ENCODE results near the gene CNN2.
A peak's percentile ranks its signal among the peaks of the same experiment; 100 is the strongest.

The CNN2 gene

DNA sequence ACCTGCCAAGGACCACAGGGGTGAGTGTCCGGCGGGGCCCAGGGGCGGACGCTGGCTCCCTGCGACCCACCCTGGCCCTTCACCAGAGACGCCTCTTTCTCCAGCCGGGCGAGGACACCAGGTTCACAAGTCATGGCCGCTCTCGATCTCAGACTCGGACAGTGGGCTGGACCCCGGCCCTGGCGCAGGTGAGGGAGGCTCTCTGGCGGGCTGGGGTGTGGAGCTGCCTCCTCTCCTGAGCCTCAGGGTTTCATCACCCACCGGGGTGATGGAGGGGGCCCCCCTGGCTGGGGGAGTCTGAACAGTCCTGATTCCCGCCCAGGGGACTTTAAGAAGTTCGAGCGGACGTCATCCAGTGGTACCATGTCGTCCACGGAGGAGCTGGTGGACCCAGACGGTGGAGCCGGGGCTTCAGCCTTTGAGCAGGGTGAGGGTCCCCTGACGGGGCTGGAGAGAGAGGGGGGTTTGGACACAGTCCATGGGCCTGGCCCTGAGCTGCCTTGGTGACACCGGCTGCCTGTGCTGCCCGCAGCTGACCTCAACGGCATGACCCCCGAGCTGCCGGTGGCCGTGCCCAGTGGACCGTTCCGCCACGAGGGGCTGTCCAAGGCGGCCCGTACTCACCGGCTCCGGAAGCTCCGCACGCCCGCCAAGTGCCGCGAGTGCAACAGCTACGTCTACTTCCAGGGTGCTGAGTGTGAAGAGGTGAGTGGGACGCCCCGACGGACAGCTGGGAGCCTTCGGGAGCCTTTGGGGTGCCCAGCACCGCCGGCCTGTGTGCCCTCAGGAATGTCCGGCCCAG, 54.2 kb downstream of the CNN2 start:
- DNase-seq (ENCODE audit: low spot score) = no peak

DNA sequence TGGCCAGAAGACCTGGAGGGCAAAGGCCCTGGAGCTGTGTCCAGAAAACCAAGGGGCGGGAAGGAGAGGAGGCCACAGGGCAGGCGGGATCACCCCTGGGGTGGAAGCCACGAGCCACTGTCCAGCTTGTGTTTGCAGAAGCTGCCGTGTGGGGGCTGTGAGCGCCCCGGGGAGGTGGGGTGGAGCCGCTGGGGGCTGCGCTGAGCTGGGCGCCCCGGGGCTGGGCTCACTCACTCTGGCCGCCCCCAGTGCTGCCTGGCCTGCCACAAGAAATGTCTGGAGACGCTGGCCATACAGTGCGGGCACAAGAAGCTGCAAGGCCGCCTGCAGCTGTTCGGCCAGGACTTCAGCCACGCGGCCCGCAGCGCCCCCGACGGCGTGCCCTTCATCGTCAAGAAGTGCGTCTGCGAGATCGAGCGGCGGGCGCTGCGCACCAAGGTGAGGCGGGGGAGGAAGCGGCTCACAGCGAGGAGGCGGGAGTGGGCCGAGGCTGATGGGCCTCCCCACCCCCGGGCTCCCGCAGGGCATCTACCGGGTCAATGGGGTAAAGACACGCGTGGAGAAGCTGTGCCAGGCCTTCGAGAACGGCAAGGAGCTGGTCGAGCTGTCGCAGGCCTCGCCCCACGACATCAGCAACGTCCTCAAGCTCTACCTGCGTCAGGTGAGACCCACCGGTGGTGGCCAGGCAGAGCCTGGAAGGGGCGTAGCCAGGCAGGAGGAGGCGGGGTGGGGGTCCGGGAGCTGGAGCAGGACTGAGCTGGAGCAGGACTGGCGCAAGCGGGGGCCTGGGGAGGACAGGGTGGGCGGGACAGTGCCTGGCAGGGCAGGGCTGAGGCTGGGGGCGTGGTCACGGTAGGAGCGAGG, 55.1 kb downstream of the CNN2 start:
- peak; percentile 70 for DNase-seq (ENCODE audit: low spot score)

DNA sequence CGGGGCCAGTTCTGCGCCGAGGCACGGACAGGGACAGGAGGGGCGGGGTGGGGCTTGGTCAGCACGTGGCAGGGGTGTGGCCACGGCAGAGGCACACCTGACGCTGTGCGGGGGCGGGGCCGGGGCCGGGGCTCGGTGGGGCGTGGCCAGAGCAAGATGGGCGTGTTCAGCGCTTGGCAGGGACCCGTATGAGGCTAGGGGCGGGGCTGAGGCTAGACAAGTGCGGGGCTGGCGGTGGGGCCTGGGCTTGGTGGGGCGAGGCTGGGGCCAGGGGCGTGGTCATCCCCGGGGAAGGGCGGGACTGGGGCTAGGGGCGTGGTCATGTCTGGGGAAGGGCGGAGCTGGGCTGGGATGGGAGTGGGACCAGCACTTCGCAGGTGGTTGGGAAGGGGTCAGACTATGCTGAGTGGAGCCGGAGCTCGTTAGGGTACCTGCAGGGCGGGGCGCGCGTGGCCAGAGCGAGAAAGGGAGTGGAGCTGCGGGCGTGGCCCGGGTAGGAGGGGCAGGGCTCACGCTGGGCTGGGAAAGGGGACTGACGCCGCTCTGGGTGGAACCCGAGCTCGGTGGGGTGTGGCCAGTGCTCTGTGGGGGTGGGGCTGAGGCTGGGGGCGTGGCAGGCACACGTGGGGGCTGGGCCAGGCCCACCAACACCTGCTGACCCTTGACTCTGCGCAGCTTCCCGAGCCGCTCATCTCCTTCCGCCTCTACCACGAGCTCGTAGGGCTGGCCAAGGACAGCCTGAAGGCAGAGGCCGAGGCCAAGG, 55.9 kb downstream of the CNN2 start:
- peak; percentile 78 for DNase-seq (ENCODE audit: low spot score)

DNA sequence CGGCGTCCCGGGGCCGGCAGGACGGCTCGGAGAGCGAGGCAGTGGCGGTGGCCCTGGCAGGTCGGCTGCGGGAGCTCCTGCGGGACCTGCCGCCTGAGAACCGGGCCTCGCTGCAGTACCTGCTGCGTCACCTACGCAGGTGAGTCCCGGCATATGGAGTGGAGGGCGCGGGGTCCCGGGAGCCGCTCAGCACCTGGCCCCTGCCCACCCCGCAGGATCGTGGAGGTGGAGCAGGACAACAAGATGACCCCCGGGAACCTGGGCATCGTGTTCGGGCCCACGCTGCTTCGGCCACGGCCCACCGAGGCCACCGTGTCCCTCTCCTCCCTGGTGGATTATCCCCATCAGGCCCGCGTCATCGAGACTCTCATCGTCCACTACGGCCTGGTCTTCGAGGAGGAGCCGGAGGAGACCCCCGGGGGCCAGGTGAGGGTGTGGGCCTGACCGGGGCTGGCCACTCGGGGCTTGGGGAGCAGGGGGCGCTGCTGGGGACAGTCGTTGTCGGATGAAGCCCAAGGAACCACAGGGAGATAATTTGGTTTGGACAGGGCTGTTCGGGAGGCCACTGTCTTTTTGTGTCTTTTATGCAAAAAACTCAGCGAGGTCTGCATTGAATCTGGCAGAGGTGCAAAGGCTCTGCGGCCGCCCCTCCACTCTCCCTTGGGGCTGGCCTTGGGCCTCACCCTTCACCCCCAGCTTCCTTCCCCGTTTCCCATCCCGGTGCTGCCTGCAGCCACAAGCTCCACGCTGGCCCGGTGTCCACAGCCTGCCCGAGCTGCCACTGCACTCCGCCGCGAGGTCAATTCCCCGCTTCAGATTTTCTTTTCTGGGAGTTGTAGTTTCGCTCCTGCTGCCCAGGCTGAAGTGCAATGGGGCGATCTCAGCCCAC, 56.8 kb downstream of the CNN2 start:
- DNase-seq (ENCODE audit: low spot score) = no peak

DNA sequence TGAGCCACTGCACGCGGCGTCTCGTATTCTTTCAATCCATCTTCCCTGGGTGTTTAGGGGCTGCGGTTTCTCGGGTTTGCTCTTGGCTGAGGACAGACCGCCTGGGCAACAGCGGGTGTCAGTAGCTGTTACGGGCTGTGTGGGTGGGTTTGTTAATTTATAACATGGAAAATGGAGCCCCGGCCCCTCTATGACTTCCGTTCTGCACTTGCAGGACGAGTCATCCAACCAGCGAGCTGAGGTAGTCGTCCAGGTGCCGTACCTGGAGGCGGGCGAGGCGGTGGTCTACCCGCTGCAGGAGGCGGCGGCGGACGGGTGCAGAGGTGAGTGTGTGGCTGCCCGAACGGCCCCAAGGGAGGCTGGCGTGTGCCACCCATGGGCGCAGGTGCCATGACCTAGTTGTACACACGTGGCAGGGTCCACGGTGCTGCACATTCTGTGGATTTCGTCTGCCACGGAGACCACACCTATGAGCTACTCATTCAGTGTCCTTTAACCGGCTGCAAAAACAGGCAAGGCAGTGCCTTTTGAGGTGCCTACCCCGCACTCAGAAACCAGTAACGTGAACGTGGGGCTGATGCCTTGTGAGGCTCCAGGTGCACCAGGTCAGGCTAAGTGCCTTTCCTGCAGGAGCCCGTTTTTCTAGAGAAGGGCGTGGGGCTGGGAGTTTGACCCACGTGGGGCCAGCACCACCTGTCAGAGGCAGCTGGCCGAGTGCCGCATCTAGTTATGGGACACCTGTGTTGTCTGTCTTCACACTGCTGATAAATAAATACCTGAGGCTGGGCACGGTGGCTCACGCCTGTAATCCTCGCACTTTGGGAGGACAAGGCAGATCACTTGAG, 57.8 kb downstream of the CNN2 start:
- no peak for DNase-seq (ENCODE audit: low spot score)

DNA sequence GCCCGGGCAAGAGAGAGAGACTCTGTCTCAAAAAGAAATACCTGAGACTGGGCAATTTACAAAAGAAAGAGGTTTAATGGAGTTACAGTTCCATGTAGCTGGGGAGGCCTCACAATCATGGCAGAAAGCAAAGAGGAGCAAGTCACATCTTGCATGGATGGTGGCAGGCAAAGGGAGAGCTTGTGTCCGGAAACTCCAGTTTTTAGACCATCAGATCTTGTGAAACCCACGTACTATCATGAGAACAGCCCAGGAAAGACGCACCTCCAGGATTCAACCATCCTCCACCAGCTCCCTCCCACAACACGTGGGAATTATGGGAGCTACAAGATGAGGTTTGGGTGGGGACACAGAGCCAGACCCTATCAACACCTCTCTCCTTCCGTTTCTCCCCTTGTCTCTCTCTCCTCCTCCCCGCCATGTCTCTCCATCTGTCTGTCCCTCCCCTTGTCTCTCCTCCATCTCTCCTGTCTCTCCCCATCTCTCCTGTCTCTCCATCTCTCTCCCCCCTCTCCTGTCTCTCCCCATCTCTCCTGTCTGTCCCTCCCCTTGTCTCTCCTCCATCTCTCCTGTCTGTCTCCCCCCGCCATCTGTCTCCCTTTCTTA, 58.7 kb downstream of the CNN2 start:
- DNase-seq (ENCODE audit: low spot score) = no peak

DNA sequence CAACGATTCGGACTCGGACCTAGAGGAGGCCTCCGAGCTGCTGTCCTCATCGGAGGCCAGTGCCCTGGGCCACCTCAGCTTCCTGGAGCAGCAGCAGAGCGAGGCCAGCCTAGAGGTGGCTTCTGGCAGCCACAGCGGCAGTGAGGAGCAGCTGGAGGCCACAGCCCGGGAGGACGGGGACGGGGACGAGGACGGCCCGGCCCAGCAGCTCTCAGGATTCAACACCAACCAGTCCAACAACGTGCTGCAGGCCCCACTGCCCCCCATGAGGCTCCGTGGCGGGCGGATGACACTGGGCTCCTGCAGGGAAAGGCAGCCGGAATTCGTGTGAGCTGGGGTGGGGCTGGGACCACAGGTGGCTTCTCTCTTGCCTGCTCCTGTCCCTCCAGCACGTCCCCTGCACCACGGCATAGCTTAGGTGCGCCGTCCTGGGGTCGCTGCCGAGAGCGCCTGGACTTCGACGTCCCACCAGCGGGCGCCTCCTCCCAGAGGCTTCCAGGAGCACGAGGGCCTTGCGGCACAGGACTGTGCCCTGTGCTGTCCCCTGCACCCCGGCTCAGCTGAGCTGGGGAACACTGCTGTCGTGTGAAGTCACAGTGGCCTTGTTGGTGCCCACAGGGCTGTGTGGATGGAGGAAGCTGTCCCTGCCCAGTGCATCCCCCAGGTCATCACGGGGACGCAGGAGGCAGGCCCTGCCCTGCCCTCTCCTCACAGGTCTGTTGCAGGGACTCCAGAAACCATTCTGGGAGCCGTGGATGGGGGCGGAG, 59.5 kb downstream of the CNN2 start:
- DNase-seq (ENCODE audit: low spot score) = no peak

DNA sequence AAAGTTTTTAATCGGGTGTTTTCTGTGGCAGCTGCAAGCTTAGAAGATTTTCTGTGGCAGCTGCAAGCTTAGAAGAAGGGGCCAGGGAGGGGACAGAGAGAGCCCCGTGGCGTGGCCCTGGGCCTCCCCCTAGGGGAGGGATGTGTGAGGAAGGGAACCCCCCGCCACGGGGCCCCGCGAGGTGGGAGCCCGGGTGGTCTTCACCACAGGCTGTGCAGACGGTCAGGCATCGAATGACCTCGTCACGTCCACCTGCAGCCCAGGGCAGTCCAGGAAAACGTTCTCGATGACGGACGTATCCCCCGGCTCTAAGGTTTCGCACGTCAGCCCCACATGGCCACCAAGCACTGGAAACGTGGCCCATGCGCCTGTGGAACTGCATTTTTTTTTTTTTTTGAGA, 60.2 kb downstream of the CNN2 start:
- no peak for DNase-seq (ENCODE audit: low spot score)

DNA sequence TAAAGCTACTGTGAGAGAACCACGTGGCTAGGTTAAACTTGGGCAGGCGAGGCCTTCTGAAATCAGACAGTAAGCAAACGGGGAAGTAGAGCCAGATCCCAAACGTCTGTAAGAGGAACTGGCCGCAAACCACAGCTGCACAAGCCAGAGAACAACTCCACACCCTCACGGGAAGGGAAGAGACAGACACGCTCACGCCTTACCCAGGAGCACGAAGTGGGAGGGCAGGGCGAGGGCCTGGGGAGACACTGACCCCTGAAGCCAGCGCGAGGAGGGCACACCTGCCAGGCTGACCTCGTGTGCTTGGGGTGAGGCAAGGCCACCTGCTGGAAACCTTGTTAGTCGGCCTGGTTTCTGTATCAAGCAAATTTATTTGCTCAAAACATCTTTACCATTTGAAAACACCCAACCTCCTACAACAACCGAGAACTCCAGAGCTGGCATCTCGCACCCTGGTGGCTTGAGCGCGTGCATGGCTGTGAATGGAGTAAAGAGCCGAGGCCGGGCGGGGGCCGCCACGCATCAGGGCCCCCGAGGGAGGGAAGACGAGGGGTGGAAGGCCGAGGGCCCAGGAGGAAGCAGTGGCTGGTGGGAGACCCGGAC, 61.5 kb downstream of the CNN2 start:
- DNase-seq (ENCODE audit: low spot score) = no peak

DNA sequence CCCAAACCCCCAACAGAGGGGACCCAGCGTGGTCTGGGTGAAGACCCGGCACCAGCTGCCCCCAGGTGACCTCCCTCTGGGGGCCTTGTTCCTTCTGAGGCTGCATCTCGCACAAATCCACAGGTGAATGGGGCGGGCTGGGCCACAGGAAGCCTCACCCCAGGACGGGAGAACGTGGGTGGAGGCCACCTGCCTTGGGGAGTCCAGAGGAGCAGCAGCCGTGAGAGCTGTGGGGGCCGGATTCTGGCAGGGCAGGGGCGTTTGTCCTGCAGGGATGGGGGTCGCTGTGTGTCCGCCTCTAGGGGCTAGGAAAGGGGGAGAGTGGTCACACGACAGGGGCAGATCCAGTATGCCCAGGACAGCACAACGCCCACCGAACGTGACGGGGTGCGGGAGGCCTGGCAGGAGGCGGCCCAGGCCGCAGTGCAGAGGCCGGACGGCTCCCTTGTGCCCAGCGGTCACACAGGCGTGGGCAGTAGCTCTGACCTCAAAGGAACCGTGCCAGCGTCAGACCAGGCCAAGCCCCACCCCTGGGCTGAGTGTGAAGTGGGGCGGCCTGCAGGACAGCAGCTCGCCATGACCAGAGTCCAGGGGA, 62.1 kb downstream of the CNN2 start:
- no peak for DNase-seq (ENCODE audit: low spot score)

Small RNAs within 50 kb of the gene (small RNA-seq; reads per million reads assigned to genes)
- 0.60 to 0.98 reads per million in 2 experiments for gene RNU6-2

Measured in SK-N-DZ (cell line).